LNCAP (cell line): ENCODE results near the gene ARHGAP11A.

Source experiments
- TF ChIP-seq, protein P1 (sequence below): fragments of 450-650 bp; IDR thresholded peaks from 2 replicates; pipeline ENCODE4 v1.5.1; 2017; ENCODE audit warnings: mild to moderate bottlenecking

ARHGAP11A gene

DNA sequence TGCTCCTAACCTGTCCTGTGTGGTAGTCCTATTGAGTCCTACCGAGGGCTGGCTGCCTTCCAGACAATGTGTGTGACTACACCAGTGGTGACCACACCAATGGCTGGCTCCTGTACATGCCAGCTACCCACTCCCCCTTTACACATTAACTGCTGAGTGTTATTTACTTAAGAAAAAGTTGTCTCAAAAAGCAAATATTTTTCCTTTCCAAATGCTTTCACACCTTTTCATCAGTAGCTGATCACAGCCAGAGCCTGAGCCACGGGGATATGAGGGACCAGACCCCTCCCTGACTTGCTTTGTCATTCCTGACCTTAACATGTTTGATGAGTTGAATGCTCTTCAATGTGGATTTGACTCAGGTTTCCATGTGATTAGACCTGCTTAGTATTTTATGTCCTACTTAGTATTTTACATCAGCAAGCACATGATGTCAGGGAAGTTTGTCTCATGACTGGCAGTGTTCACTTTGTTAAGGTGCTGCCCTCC lies 72.9 kb downstream of the ARHGAP11A start:
- TF ChIP-seq, protein P1, sequence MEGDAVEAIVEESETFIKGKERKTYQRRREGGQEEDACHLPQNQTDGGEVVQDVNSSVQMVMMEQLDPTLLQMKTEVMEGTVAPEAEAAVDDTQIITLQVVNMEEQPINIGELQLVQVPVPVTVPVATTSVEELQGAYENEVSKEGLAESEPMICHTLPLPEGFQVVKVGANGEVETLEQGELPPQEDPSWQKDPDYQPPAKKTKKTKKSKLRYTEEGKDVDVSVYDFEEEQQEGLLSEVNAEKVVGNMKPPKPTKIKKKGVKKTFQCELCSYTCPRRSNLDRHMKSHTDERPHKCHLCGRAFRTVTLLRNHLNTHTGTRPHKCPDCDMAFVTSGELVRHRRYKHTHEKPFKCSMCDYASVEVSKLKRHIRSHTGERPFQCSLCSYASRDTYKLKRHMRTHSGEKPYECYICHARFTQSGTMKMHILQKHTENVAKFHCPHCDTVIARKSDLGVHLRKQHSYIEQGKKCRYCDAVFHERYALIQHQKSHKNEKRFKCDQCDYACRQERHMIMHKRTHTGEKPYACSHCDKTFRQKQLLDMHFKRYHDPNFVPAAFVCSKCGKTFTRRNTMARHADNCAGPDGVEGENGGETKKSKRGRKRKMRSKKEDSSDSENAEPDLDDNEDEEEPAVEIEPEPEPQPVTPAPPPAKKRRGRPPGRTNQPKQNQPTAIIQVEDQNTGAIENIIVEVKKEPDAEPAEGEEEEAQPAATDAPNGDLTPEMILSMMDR, result no peak
